GM21825 (cell line): Measurements from ENCODE around the gene SORCS2.

Source experiments
- ATAC-seq: cut with Tn5 transposase; IDR thresholded peaks from one replicate; pipeline ENCODE4 v1.9.1; 2021; ENCODE audit warnings: mild to moderate bottlenecking, moderate library complexity; ENCODE audit not compliant: unreplicated experiment

SORCS2 gene

DNA sequence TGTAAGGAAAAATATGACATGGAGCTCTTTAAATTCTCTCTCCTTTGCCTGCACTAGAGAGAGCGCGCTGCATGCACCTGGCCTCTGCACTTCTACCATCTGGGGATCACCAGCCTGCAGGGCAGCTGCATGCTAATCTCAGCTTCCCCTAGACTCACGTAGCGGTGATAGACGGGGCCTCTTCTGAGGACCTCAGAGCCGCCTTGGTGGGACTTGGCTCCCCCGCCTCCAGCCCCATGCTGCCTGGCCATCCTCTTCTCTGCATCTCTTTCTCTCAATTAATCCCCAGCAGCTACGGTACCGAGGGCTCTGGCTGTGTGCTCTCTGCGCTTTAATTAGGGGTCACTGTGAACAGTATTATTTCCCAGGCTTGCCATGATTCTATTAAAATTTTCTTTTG lies 295.2 kb downstream of the SORCS2 start:
- no peak for ATAC-seq

DNA sequence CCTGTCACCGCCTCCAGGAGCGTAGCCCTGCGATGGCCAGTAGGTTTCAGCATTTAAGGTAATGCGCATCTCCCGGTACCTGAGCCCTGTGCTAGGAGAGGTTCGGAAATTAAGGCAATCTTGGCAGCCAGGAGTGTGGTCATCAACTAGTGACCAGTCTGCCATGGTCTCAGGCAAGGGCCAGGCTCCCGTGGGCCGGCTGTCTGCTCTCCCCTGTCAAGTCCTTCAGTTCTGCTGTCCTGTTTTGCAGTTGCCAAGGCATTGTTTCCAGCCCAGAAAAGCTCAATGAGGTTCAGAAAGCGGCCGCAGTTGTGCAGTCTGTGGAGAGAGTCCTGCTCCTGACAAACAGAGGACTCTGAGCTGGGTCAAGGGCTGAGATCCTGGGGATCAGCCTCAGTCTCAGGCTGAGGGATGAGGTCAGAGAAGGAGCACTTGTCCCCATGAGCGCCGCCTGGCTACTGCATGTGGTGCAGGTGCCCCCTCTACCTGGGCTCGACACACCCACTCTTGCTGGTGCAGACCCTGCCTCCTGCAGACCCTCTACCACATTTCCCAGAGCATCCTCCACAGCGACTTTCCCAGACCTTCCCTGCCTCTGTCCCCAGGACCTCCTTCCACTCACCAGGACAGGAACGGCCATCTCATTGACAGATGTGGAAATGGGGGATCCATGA lies 295.8 kb downstream of the SORCS2 start:
- no peak for ATAC-seq

GRCh38 chr4:7491915-7492314 lies 299.6 kb downstream of the SORCS2 start:
- ATAC-seq: no peak

DNA sequence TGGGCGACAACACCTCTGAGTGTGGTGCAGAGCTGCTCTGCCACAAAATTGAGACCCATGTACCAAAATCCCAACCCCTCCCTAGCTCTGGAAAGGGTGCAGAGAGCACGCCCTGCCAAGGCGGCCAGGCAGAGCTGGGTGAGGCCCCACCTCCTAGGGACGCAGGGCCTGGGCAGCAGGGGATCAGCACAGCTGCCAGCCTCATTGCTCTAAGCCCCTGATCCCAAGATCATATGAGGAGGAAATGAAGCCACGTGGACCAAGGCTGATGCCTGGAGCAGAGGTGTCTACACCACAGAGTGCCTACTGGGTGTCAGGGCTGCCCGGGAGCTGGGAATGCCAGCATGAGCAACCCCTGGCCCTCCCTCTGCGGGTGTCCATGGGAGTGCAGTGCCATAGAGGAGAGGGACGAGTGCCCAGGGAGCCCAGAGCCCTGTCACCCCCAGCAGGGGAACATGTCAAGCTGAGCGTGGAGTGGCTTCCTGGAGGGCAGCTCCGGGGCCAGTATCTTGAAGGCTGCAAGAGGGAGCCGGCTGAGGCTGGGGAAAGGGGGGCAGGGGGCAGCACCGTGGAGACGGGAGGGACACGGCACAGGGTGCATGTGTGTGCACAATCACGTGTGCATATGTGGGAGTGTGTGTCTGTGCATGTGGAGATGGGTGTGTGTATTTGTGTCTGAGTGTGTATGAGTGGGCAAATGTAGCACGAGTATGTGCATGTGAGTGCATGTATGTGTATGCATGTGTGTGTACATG lies 306.3 kb downstream of the SORCS2 start:
- no peak for ATAC-seq

GRCh38 chr4:7499661-7500060 lies 307.3 kb downstream of the SORCS2 start:
- ATAC-seq: no peak

DNA sequence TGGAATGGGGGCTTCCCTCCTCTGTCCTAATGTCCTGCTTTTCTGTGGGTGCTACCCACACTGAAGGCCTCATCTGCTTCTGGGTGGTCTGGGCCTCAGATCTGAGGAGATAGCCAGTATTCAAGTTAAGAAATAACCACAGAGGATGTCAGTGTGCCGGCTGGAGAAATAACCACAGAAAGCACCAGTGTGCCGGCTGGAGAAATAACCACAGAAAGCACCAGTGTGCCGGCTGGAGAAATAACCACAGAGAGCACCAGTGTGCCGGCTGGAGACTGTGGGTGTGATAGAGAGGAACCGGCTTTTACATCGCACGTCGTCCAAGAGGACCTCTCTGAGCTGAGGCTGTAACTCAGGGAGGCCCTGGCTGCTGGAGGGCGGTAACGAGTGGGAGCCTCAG lies 308.1 kb downstream of the SORCS2 start:
- ATAC-seq: no peak

DNA sequence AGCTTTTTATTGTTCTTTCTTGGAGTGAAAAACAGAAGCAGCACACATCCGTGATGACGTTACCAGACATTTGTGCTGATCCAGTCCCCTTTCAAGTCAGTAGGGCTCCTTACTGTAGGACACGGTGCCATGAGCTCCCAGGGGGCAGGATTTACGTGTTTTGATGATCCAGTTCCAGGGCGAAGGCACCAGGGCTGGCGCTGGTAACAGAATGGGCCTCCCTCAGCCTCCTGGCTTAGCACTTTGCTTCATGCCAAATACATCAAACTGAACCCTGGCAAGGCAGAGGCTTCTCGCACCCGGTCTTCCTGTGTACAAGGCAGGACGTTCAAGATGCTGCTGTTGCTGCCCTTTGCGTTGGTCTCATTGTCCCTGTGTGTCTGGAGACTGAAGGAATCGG lies 309.0 kb downstream of the SORCS2 start:
- ATAC-seq: no peak

DNA sequence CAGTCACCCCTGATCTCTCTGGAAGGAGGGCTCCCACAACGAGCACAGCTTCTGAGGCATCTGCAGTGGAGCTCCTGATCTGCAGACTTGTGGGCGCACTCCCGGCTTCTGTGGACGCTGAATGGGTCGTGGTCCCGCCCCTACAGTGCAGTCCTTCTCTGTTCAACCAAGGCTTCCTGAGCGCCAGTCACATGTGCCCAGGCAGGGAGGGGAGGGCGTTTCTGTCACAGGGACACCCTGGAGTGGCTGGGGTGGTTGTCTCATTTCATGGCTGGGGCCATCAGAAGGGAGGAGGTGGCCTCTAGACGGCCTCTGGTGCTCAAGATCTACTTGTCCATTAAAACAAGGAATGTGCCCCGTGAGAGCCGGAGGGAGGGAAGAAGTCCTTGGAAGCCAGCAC lies 309.5 kb downstream of the SORCS2 start:
- ATAC-seq: no peak

- ATAC-seq: no peak
Observed at GRCh38 chr4:7503559-7504249, 311.4 kb downstream of the SORCS2 start.

- no peak for ATAC-seq
Observed at GRCh38 chr4:7505116-7505900, 313.0 kb downstream of the SORCS2 start.

- ATAC-seq: no peak
Observed at GRCh38 chr4:7506119-7506518, 313.8 kb downstream of the SORCS2 start.

GRCh38 chr4:7506572-7506971 lies 314.2 kb downstream of the SORCS2 start:
- no peak for ATAC-seq

DNA sequence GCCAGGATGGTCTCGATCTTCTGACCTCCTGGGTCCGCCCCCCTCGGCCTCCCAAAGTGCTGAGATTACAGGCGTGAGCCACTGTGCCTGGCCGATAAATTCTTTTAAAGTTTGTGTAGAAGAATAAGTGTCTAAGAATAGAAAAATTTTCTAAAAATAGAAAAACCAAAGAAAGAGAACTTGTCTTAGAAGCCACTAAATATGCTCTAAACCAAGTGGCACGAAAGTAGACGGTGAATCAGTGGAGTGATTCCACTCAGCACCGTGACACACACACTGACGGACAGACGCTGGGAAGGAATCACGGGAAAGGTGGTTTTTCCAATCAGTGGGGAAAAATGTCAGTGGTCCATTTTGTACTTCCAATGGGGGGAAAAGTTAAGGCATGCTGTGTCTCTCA lies 315.0 kb downstream of the SORCS2 start:
- no peak for ATAC-seq

- no peak for ATAC-seq
Observed at GRCh38 chr4:7510066-7510465, 317.7 kb downstream of the SORCS2 start.

GRCh38 chr4:7510538-7510937 lies 318.2 kb downstream of the SORCS2 start:
- ATAC-seq: no peak

DNA sequence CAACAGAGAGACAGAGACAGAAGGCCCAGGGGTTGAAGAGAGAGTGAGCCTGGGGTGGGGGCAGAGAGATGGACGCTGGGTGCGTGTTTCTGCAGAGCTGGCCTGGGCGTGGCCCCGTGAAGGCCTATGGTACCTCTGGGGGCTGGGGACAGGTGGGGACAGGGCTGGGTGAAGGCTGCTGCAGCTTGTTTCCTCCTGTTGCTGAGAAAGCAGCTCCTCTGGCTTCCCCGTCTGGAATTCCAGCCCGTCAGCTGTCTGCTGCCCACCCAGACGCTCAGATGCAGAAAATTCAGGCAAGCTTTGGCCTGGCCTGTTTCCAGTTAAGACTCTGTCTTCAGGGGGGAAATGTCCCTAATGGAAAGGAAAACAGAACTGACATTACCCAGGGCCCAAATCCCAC lies 319.2 kb downstream of the SORCS2 start:
- ATAC-seq: no peak

DNA sequence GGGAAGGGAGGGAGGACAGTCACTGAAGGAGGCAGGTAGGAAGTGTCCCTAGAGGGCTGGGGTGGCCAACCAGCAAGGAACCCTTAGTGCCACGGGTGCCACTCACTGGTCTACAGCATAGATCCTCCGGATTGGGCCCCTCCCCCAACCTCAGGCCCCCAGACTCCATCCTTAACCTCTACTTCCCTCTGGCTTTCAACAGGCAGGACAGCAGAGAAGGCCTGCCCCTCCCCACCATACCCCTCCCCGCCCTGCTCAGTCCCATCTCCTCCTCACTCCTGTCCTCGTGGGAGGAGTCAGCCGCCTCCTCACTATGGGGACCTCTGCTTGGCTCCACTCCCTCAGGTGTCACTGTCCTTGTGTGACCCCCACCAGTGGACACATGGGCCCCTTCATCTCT lies 320.1 kb downstream of the SORCS2 start:
- ATAC-seq: no peak

DNA sequence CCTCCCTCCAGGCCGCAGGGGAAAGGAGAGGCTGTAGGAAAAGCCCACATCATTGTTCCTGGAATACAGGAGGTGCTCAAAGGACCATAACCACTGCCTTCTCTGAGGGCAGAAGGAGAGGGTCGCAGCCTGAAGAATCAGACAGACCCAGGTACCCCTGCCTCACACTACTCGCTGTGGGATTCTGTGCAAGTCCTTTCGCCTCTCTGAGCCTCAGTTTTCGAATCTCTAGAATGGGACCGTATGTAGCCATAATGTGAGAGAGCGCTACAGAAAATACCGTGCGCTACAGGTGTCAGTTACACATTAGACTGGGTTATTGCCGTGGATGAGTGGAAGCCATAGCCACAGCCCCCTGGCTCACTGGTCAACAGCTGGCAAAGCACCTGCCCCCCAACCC lies 320.6 kb downstream of the SORCS2 start:
- no peak for ATAC-seq

DNA sequence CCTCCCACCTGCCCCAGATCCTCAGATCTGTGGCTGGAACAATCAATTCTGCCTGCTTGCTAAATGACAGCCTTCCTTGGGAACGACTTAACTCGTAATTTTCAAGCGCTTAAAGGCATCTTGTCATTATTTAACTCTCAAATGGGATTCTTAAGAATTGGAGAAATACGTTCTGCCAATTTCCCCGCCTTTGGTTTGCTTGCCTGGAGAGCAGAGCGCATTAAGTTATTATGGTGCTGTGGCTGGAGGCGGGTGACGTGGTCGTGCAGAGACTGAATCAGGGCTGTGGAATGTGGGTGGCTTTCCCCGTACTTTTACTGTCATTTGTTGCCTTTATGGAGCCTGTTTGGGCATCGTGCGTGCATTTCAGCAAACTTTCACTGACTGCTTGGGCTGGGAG lies 321.3 kb downstream of the SORCS2 start:
- ATAC-seq: no peak

- no peak for ATAC-seq
Observed at GRCh38 chr4:7514281-7514680, 321.9 kb downstream of the SORCS2 start.

- ATAC-seq: no peak
Observed at GRCh38 chr4:7514789-7515188, 322.5 kb downstream of the SORCS2 start.
